Dermis microvascular lymphatic vessel endothelial cell (primary cell): ENCODE data around the gene CACNA1A. TPM values are rescaled to one million over a fixed set of nuclear protein-coding genes. Genes with fewer than 3 reads are reported as not detected.

ENCODE experiments used
- DNase-seq, 2 donors: peaks; one replicate each; pipeline versions ENCODE4 v3.0.0 to v3.0.0-alpha.2; 2010; ENCODE audit warnings: low read depth in 2 of 2
- total RNA-seq: library from RNA; depleted of rRNA; stranded (reverse); fragments of >200 nt; gene quantifications from 2 replicates; pipeline ENCODE4 v1.2.1, GENCODE V29; 2014

Gene CACNA1A
- total RNA-seq, 1 donor from 2014 or later, result under 0.01 TPM

GRCh38 chr19:13493516-13494310, 12.6 kb downstream of the CACNA1A start:
- no peak for DNase-seq

GRCh38 chr19:13492128-13492527, 14.2 kb downstream of the CACNA1A start:
- no peak for DNase-seq

GRCh38 chr19:13487985-13488384, 18.3 kb downstream of the CACNA1A start:
- DNase-seq, result no peak

- no peak for DNase-seq
Measured at GRCh38 chr19:13484166-13484565, 22.1 kb downstream of the CACNA1A start.

GRCh38 chr19:13483215-13483614, 23.1 kb downstream of the CACNA1A start:
- DNase-seq, result no peak

- no peak for DNase-seq
Measured at GRCh38 chr19:13478576-13478975, 27.7 kb downstream of the CACNA1A start.

- no peak for DNase-seq
Measured at GRCh38 chr19:13476071-13476470, 30.2 kb downstream of the CACNA1A start.

GRCh38 chr19:13475044-13475443, 31.2 kb downstream of the CACNA1A start:
- no peak for DNase-seq

GRCh38 chr19:13466697-13467096, 39.6 kb downstream of the CACNA1A start:
- no peak for DNase-seq

GRCh38 chr19:13463296-13463695, 43.0 kb downstream of the CACNA1A start:
- DNase-seq, result peak in 1 of 2 donors; percentile 8

GRCh38 chr19:13461536-13461935, 44.7 kb downstream of the CACNA1A start:
- no peak for DNase-seq

GRCh38 chr19:13460045-13460444, 46.2 kb downstream of the CACNA1A start:
- DNase-seq, result no peak

GRCh38 chr19:13459351-13459750, 46.9 kb downstream of the CACNA1A start:
- DNase-seq, result no peak

- no peak for DNase-seq
Measured at GRCh38 chr19:13451434-13451995, 54.8 kb downstream of the CACNA1A start.

- no peak for DNase-seq
Measured at GRCh38 chr19:13447978-13448377, 58.3 kb downstream of the CACNA1A start.

GRCh38 chr19:13441810-13442512, 64.3 kb downstream of the CACNA1A start:
- DNase-seq, result peak in 1 of 2 donors; percentile 54

- no peak for DNase-seq
Measured at GRCh38 chr19:13437919-13438618, 68.2 kb downstream of the CACNA1A start.

- no peak for DNase-seq
Measured at GRCh38 chr19:13436352-13436751, 69.9 kb downstream of the CACNA1A start.

- peak in 1 of 2 donors; percentile 50 for DNase-seq
Measured at GRCh38 chr19:13430790-13431582, 75.3 kb downstream of the CACNA1A start.

- peak; percentile 72 to 94 for DNase-seq
Measured at GRCh38 chr19:13429563-13429962, 76.7 kb downstream of the CACNA1A start.

- peak in 1 of 2 donors; percentile 23 for DNase-seq
Measured at GRCh38 chr19:13428352-13428751, 77.9 kb downstream of the CACNA1A start.
